Stimulated activated CD8-positive, alpha-beta memory T cell treated with anti-CD3 and anti-CD28 coated beads, Interleukin-15, amount 100 ng/mL, for 24 hours (primary cell): ENCODE results near the gene SUMO3.
A peak's percentile ranks its signal among the peaks of the same experiment; 100 is the strongest.

ENCODE experiments used
- DNase-seq: peaks from one replicate; pipeline ENCODE4 v3.0.0-alpha.2; 2020; ENCODE audit warnings: low read depth

SUMO3 gene

DNA sequence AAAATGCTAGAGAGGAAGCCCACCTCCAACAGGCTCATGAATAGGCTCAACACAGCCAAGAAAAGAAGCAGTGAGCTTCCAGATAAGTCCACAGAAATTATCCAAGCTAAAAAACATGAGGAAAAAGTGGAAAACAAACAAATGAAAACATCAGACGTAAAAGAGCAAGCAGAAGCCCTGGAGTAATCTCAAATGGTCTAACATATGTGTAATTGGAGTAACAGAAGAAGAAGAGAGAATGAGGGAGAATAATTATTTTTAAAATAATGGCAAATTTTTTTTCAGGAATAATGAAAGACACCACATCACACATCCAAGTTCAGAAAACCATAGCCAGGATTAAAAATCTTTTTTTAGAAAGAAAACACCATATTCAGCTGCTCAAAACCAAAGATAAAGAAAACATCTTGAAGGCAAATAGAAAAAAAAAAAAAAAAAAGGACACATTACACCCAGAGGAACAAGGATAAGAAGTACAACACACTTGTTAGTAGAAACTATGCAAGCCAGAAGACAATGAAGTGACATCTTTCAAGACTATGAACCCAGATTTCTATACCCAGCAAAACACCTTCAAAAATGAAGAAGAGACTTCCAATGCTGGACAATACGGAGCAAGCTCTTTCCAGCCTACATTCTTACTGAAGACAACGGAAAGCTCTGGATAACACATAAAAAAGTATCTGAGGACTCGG, 10.6 kb upstream of the SUMO3 start:
- no peak for DNase-seq

DNA sequence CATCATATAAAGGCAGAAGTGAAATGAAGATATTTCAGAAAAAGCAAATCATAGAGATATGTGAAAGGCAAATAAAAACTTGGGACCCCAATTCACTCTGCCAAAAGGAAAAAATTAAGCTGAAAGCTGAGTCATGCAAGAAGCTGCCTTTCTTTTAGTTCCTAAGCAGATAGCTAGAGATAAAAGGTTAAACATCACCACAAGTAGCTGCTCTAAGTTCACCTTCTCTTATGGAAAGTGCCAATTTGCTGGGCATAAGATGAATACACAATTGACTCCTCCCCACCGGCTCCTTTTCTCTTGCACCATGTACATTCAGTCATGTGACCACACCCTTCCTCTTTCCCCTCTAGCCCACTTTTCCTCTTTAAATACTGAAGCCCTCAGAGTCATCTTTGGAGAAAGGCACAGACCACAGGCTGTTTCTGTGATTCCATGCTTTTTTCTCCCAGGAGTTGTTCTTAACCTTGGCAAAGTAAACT, 5.4 kb upstream of the SUMO3 start:
- DNase-seq: no peak

- no peak for DNase-seq
These were observed 4.8 kb upstream of the SUMO3 start for GRCh38 chr21:44822484-44823178.

GRCh38 chr21:44820851-44821250, 3.0 kb upstream of the SUMO3 start:
- DNase-seq: no peak

- DNase-seq: no peak
These were observed 1.7 kb upstream of the SUMO3 start for GRCh38 chr21:44819283-44820243.

DNA sequence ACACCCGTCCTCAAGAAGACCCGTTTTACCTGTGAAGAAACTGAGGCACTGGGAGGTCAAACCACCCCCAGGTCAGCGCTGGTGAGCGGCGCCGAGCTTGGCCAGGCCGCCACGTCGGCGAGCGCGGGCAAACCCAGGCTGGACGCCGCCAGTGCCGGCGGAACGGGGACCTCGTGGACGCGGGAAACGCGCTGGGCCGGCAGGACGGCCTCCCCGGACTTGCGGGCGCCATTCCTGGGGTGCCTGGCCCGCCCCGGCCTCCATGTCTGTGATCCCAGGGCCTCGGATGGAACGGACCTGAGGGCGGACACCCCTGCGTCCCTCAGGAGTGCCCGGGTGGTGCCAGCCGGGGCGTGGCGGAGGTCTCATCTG, 764 bp upstream of the SUMO3 start:
- no peak for DNase-seq

GRCh38 chr21:44817506-44817880, 369 bp downstream of the SUMO3 start:
- DNase-seq: peak; percentile 88

DNA sequence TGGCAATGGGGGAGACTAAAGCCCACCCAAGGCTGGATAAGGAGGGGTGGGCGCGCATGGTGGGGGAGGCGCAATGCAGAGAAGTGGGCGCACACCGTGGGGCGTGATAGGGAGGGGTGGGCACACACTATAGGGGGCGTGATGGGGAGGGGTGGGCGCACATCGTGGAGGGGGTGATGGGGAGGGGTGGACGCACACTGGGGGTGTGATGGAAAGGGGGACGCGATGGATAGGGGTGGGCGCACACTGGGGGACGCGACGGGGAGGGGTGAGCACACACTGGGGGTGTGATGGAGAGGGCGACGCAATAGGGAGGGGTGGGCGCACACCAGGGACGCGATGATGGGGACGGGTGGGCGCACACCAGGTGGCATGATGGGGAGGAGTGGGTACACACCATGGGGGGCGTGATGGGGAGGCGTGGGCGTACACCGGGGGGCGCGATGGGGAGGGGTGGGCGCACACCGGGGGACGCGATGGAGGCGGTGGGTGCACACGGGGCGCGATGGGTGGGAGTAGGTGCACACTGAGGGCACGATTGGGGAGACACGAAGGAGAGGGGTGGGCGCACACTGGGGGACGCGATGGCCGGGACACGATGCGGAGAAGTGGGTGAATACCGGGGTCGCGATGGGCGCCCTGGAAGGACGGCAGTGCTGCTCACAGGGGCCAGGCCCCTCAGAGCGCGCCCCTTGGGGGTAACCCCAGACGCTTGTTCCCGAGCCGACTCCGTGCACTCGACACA, 929 bp downstream of the SUMO3 start:
- no peak for DNase-seq

- DNase-seq: no peak
These were observed 1.8 kb downstream of the SUMO3 start for GRCh38 chr21:44815852-44816628.

- DNase-seq: no peak
These were observed 2.6 kb downstream of the SUMO3 start for GRCh38 chr21:44815225-44815624.

DNA sequence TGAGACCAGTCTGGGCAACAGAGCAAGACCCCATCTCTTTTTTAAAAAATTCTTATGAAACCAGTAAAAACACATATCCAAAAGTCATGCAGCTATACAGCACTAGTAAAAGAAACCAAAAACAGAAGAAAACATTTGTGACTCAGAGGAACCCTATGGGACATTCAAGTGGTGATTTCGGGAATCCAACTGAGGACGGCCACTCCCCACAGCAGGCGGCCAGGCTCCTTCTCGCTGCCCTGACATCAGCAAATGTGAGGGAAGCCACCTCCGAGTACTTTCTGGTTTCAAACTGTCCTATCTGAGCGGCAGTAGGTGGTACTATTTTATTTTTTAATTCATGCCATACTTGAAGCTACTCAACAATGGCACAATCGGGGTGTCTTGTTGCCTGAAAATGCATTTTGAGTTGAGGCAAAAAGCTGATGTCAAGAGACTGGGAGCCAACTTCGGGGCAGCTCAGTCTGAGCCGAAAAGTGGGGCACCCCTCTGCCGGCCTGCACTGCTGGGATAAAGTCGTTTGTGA, 3.3 kb downstream of the SUMO3 start:
- no peak for DNase-seq

GRCh38 chr21:44813727-44814126, 4.1 kb downstream of the SUMO3 start:
- no peak for DNase-seq

DNA sequence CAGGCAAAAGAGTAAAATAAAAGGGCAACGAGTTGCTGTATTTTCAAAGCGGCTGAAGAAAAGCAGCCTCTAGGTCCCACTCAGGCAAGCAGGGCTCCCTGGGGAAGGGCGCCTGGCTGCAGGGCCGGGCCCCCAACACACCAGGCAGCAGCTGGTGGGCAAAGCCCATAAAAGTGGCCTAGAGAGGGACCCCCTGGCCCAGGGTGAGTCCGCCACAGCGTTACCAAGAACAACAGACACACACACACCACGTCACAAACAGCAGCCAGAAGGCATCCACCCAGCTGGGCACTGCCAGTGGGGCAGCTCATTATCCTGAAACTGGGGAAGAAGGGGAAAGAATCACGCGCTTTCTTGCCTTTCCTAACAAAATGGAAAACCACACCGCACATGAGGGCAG, 4.7 kb downstream of the SUMO3 start:
- DNase-seq: no peak

- DNase-seq: no peak
These were observed 5.2 kb downstream of the SUMO3 start for GRCh38 chr21:44812640-44813039.

GRCh38 chr21:44810779-44811178, 7.1 kb downstream of the SUMO3 start:
- DNase-seq: no peak

DNA sequence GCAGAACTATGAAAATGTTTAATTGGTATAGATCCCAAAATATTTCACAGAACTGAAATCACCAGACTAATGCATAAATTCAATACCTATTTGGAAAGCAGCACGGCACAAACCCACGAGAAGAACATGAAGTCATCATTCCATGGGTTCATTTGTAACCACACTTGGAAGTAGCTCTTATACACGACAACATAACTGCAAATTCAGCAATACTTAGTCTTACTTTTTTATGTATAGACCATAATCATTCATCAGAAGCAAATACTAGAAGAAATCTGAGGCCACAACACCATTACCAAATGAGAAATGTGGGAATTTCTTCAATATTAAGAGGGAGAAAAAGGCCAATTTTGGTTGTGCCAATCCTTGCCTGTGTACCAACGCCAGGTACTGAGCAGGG, 12.0 kb downstream of the SUMO3 start:
- DNase-seq: no peak

- DNase-seq: no peak
These were observed 12.6 kb downstream of the SUMO3 start for GRCh38 chr21:44805226-44805625.

- DNase-seq: no peak
These were observed 13.1 kb downstream of the SUMO3 start for GRCh38 chr21:44804762-44805161.

DNA sequence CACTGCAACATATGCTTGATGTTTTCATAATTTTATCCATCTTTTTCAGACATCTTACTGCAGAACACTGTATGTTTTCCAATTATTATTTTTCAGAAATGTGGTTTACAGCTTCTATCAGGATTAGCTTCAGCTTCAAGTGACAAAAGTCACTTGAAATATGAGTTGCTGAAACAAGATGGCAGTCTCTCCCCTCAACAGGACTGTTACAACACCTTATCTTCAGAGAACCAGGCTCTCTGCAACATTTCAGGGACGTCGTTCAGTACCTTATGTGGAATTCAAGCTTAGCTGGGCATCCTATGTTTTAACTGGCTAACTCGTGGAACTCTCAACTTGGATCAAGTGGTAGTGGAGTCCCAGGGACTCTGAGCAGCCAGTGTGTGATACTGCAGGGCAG, 14.2 kb downstream of the SUMO3 start:
- DNase-seq: no peak

DNA sequence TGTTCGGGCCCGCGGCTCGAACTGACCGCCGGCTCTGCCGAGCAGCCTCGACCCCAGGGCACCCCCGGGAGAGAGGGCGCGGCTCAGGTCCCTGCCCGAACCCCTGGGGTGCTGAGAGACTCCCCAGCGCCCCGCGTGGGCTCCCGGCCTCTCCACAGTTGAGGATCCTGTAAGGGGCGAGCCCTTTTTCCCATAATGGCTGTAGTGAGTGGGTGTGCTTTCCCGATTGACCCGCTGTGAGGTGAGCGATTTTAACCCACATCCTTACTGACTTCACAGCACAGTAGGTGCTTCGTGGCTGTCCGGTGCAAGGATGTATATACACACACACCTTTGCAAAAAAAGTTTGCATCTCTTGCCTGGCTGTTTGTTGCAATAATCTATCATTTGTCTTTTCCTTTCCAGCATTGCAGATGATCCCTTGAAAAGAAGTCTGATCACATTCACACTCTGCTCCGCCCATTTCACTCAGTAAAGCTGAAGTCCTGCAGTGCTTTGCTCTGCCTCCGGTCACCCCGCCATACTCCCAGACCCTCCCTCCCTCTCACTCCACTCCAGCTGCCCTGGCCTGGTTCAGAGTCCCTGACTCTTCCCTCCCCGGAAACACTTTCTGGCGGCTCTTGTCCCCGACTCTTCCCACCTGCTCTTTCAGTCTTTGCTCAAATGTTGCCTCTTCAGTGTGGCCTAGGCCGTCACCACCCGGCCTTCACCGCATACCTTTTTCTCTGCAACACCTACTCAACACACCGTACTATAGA, 15.3 kb downstream of the SUMO3 start:
- no peak for DNase-seq
